CD14-positive monocyte (primary cell): Measurements from ENCODE around the gene IGDCC3. TPM values are rescaled to one million over a fixed set of nuclear protein-coding genes. Genes with fewer than 3 reads are reported as not detected.

Source experiments
- DNase-seq, 3 donors: peaks; one replicate each; pipeline ENCODE4 v3.0.0-alpha.2; 2011 to 2022
- H2AFZ ChIP-seq: 2 replicates; pipeline ENCODE4 v1.6.0; 2012; ENCODE audit warnings: mild to moderate bottlenecking, low read depth, low read length, inconsistent platforms; ENCODE audit not compliant: insufficient read depth, poor library complexity, severe bottlenecking
- H3K27ac ChIP-seq, 2 donors: 1 replicate in 1 of 2; 2 replicates in 1 of 2; pipeline ENCODE4 v1.5.1; 2012 to 2013; ENCODE audit warnings: low read length in 2 of 2, control low read depth in 1 of 2, inconsistent platforms in 1 of 2, low read depth in 1 of 2, mild to moderate bottlenecking in 1 of 2
- H3K27me3 ChIP-seq, 2 donors: one replicate each; pipeline versions ENCODE4 v1.6.0 to v1.6.1; 2011 to 2013; ENCODE audit warnings: low read length in 2 of 2; ENCODE audit not compliant: control insufficient read depth in 2 of 2, insufficient read depth in 2 of 2
- H3K36me3 ChIP-seq, 2 donors: replicated peaks in 1 of 2; 1 replicate in 1 of 2; 2 replicates in 1 of 2; pipeline versions ENCODE4 v1.5.1 to v1.6.1; 2012 to 2013; ENCODE audit warnings: low read length in 2 of 2, control low read depth in 1 of 2, inconsistent platforms in 1 of 2, mild to moderate bottlenecking in 1 of 2; ENCODE audit not compliant: insufficient read depth in 2 of 2, control insufficient read depth in 1 of 2
- H3K4me1 ChIP-seq, 2 donors: 1 replicate in 1 of 2; 2 replicates in 1 of 2; pipeline versions ENCODE4 v1.5.1 to v1.6.1; 2012 to 2013; ENCODE audit warnings: low read length in 2 of 2, control low read depth in 1 of 2, inconsistent platforms in 1 of 2, mild to moderate bottlenecking in 1 of 2, moderate library complexity in 1 of 2; ENCODE audit not compliant: insufficient read depth in 2 of 2, control insufficient read depth in 1 of 2
- H3K4me2 ChIP-seq: replicated peaks from 2 replicates; pipeline ENCODE3; 2012; ENCODE audit warnings: low read length, moderate library complexity, mild to moderate bottlenecking; ENCODE audit not compliant: poor library complexity, severe bottlenecking; ENCODE audit errors: extremely low read depth
- H3K4me3 ChIP-seq, 3 experiments: fragments of 200-600 bp in 1 of 3; sonication (generic) in 1 of 3; replicated peaks in 1 of 3; 1 replicate in 2 of 3; 2 replicates in 1 of 3; pipeline ENCODE4 v1.5.1; 2011 to 2013; ENCODE audit warnings: low read length in 3 of 3, mild to moderate bottlenecking in 3 of 3, control low read depth in 2 of 3, low read depth in 2 of 3, inconsistent platforms in 1 of 3, moderate library complexity in 1 of 3
- H3K79me2 ChIP-seq: 2 replicates; pipeline ENCODE4 v1.6.0; 2012; ENCODE audit warnings: mild to moderate bottlenecking, control low read depth, inconsistent platforms, low read length, moderate library complexity; ENCODE audit not compliant: insufficient read depth
- H3K9ac ChIP-seq: 2 replicates; pipeline ENCODE4 v1.6.0; 2017; ENCODE audit warnings: low read length, mild to moderate bottlenecking; ENCODE audit not compliant: insufficient read depth, poor library complexity, severe bottlenecking
- H3K9me3 ChIP-seq, 2 donors: replicated peaks in 1 of 2; 1 replicate in 1 of 2; 2 replicates in 1 of 2; pipeline versions ENCODE4 v1.5.1 to v1.6.1; 2012 to 2013; ENCODE audit warnings: low read length in 2 of 2, control low read depth in 1 of 2; ENCODE audit not compliant: control insufficient read depth in 1 of 2, insufficient read depth in 1 of 2
- H4K20me1 ChIP-seq: 2 replicates; pipeline ENCODE4 v1.6.0; 2012; ENCODE audit warnings: mild to moderate bottlenecking, low read length, control low read depth, moderate library complexity; ENCODE audit not compliant: insufficient read depth
- H3K27ac Mint-ChIP-seq, 7 donors: one replicate each; pipeline ENCODE4 v1.8.0; 2020; ENCODE audit warnings: mild to moderate bottlenecking in 7 of 7, mixed read lengths in 7 of 7, moderate library complexity in 6 of 7, inconsistent platforms in 2 of 7
- H3K27me3 Mint-ChIP-seq, 3 donors: one replicate each; pipeline ENCODE4 v1.8.0; 2021 to 2022; ENCODE audit warnings: low read depth in 3 of 3, mild to moderate bottlenecking in 3 of 3, mixed read lengths in 3 of 3, moderate library complexity in 3 of 3, inconsistent platforms in 1 of 3
- H3K36me3 Mint-ChIP-seq, 2 donors: one replicate each; pipeline ENCODE4 v1.8.0; 2020; ENCODE audit warnings: mixed read lengths in 2 of 2, inconsistent platforms in 1 of 2, mild to moderate bottlenecking in 1 of 2
- H3K4me1 Mint-ChIP-seq: one replicate; pipeline ENCODE4 v1.8.0; 2020; ENCODE audit warnings: mild to moderate bottlenecking, mixed read lengths
- H3K4me3 Mint-ChIP-seq, 2 donors: one replicate each; pipeline ENCODE4 v1.8.0; 2020; ENCODE audit warnings: mild to moderate bottlenecking in 2 of 2, mixed read lengths in 2 of 2, moderate library complexity in 1 of 2
- H3K9me3 Mint-ChIP-seq, 7 donors: one replicate each; pipeline ENCODE4 v1.8.0; 2020 to 2022; ENCODE audit warnings: mixed read lengths in 7 of 7, mild to moderate bottlenecking in 6 of 7, moderate library complexity in 6 of 7, inconsistent platforms in 2 of 7
- WGBS: methylation state at CpG from one replicate; pipeline ENCODE4 v1.1.5; 2013; ENCODE audit warnings: missing lambda C conversion rate; ENCODE audit not compliant: insufficient coverage; 5-methylcytosine and 5-hydroxymethylcytosine counted together
- intact Hi-C, 2 donors: fragments of 100-400 bp; cut with micrococcal nuclease; formaldehyde crosslinking; loops; one replicate each; pipeline versions ENCODE4 v1.15.0 to v1.15.1; 2023
- polyA plus RNA-seq, 3 donors: library from polyadenylated mRNA; depleted of rRNA in 1 of 3; unstranded in 2 of 3; stranded (reverse) in 1 of 3; fragments of 300-500 nt in 2 of 3; fragments of >200 nt in 1 of 3; fragmentation: Illumina TruSeq in 2 of 3; gene quantifications; 1 replicate in 2 of 3; 2 replicates in 1 of 3; pipeline ENCODE4 v1.2.3, GENCODE V29; 2012 to 2021
- TF ChIP-seq, protein P1 (sequence below): fragments of 200-600 bp; IDR thresholded peaks from one replicate; pipeline ENCODE4 v1.8.0; 2022; ENCODE audit warnings: antibody characterized with exemption, mild to moderate bottlenecking

IGDCC3 gene
- polyA plus RNA-seq, 3 donors: not detected

DNA sequence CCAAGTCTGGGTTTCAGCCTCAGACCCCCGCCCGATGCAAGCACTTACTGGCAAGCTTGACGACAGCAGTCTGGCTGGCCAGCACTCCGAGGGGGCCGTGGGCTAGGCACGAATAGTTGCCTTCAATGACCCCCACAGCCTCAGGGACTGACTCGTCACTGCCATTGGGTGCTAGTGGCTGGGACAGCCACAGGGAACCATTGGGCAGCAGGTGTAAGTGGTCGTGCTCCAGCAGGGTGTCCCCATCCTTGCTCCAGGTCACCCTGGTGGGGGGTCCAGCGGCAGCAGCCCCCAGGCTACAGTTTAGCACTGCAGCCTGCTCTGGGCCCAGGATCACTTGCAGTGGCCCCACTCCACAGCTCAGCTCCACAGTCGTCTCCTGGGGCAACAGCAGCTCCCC lies 33.2 kb upstream of the IGDCC3 start:
- peaks cover 6 to 18% (median 16%) of the 10 kb centered on the region in 3 donors for H3K27me3 Mint-ChIP-seq
- Histone ChIP-seq H2AFZ (no peak overlapping the region), H3K4me3 (no peak overlapping the region), H3K4me2 (no peak overlapping the region), H3K9me3 (no peaks in the 10 kb centered on the region), H3K4me1 (peaks cover 0 to 4% of the 10 kb centered on the region in 2 donors), H4K20me1 (no peaks in the 10 kb centered on the region), H3K9ac (no peak overlapping the region), H3K27me3 (peaks cover 3 to 7% of the 10 kb centered on the region in 2 donors), H3K27ac (no peak overlapping the region), H3K79me2 (no peaks in the 10 kb centered on the region), H3K36me3 (no peaks in the 10 kb centered on the region)
- TF ChIP-seq, protein P1, sequence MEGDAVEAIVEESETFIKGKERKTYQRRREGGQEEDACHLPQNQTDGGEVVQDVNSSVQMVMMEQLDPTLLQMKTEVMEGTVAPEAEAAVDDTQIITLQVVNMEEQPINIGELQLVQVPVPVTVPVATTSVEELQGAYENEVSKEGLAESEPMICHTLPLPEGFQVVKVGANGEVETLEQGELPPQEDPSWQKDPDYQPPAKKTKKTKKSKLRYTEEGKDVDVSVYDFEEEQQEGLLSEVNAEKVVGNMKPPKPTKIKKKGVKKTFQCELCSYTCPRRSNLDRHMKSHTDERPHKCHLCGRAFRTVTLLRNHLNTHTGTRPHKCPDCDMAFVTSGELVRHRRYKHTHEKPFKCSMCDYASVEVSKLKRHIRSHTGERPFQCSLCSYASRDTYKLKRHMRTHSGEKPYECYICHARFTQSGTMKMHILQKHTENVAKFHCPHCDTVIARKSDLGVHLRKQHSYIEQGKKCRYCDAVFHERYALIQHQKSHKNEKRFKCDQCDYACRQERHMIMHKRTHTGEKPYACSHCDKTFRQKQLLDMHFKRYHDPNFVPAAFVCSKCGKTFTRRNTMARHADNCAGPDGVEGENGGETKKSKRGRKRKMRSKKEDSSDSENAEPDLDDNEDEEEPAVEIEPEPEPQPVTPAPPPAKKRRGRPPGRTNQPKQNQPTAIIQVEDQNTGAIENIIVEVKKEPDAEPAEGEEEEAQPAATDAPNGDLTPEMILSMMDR: no peak
- peaks cover 9% of the 10 kb centered on the region for H3K4me1 Mint-ChIP-seq
- no peak overlapping the region for H3K4me3 Mint-ChIP-seq
- WGBS: 89% methylated on average over 10 of the region's 10 CpGs
- no peaks in the 10 kb centered on the region for H3K36me3 Mint-ChIP-seq
- no peak overlapping the region for H3K27ac Mint-ChIP-seq
- intact Hi-C loops: no loop called here
- DNase-seq: no peak
- no peaks in the 10 kb centered on the region for H3K9me3 Mint-ChIP-seq

DNA sequence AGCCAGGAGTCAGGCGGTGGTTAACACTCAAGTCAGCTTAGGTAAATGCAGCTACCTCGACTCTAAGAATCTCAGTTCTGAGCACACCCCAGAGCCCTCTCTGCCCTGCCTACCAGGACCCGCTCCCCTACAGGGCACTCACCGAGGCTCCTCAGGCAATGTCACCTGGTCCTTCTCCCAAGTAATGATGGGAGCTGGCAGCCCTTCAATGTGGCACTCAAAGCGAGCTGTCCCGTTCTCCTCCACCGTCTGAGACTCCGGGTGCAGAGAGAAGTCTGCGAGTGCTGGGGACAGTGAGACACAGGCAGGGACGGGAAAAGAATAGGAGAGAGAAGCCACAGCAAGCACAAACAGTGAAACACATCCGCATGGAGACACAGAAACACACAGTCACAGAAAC lies 32.2 kb upstream of the IGDCC3 start:
- no peak overlapping the region for H3K4me2 ChIP-seq
- no peak overlapping the region for H3K9ac ChIP-seq
- no peaks in the 10 kb centered on the region for H3K36me3 ChIP-seq
- H3K27ac Mint-ChIP-seq: no peak overlapping the region
- WGBS: 88% methylated on average over 9 of the region's 11 CpGs
- TF ChIP-seq, protein P1: no peak
- H3K4me1 Mint-ChIP-seq: peaks cover 9% of the 10 kb centered on the region
- peaks cover 3 to 7% of the 10 kb centered on the region in 2 donors for H3K27me3 ChIP-seq
- no peak overlapping the region for H3K4me3 Mint-ChIP-seq
- H3K27me3 Mint-ChIP-seq: peaks cover 6 to 18% (median 12%) of the 10 kb centered on the region in 3 donors
- H3K79me2 ChIP-seq: no peaks in the 10 kb centered on the region
- H3K4me3 ChIP-seq: no peak overlapping the region
- H4K20me1 ChIP-seq: no peaks in the 10 kb centered on the region
- intact Hi-C loops: no loop called here
- H3K9me3 Mint-ChIP-seq: no peaks in the 10 kb centered on the region
- no peak overlapping the region for H2AFZ ChIP-seq
- no peak overlapping the region for H3K27ac ChIP-seq
- DNase-seq: no peak
- no peaks in the 10 kb centered on the region for H3K36me3 Mint-ChIP-seq
- peaks cover 0 to 4% of the 10 kb centered on the region in 2 donors for H3K4me1 ChIP-seq
- no peaks in the 10 kb centered on the region for H3K9me3 ChIP-seq
